T1000 (cell line): ENCODE data around the gene IRF5.

ENCODE experiments used
- DNase-seq: peaks from one replicate; lab custom pipeline; 2025; ENCODE audit warnings: mixed read lengths; lab: John Stamatoyannopoulos, UW

Gene IRF5

DNA sequence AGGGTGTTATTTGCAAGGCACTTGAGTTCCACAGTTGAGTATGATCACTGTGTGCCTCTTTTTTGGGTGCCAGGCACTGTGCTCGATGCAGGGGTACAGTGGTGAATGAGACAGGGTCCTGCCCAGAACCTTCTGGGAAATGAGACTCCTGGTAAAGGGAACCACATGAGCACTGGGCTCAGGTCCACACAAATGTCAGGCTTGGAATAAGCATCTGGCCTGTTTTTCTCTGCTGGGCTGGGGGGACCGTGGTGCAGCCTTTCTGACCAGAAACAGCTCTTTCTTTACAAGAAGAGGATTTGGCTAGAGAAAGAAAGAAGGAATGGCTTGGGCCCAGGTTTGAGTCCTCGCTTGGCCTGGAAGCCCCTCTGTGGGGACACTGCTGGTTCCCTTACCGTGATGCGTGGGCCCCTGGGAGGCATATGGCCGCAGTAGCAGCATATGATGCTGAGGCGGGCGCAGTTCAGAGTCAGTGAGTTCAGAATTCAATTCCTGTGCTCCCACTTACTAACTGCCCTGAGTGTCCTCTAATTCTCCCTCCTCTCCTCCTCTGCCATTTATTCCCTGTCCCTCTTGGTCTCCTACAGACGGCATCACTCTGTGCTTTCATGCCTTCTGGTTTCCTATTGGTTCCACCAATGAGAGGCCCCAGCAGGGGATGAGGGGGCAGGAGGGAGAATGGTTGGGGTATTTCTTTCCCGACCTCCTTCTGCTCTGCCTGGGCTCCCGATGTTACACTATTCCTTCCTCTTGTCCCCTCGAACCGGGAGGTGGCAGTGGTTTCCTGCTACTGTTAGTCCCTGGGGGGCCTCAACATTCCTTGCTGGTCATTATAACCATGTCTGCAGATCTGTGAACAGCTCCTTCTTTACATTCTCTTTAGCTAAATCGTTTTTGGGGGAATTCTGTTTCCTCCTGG is 17.6 kb upstream of the IRF5 start:
- DNase-seq: no peak

- DNase-seq: no peak
Observed at GRCh38 chr7:128920913-128921582, 16.7 kb upstream of the IRF5 start.

- DNase-seq: no peak
Observed at GRCh38 chr7:128921866-128922440, 15.8 kb upstream of the IRF5 start.

DNA sequence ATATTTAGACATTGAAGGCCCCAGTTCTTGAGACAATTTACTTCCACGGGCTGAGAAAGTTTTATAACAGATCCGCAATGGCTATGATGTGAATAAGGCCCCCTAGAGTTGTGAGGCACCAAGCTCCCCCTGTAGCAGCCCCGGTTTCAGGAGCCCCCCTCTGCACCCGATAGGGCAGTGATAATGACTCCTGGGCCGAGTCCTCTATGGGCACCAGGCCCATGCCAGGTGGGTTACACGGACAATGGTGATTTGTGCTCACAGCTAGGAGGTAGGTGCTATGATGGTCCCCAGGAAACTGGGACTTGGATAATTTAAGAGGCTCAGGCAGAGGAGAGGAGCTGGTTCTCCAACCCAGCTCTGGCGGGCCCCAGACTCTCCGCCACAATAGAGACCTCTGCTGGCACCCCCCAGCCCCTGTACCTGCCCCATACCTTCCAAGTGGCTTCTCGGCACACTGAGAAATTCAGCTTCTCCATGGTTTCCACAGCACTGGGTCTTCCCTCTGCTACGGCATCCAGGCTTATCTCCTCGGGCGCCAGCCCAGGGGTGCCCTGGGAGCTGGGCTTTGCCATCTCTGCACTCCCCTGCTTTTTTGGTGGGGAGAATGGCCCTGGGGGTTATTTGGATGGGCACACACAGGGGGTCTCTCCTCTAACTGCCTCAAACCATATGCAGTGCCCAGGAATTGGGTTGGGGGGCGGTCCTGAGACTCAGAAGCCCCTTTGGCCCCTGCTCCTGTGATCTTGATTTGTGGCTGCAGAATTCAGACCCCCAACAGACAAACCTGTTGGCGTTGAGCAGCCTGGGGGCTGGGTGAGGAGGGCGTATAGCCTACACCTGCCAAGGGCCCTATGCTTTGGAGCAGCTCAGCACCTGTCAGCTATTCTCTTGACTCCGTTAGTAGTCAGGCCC is 15.0 kb upstream of the IRF5 start:
- DNase-seq: no peak

GRCh38 chr7:128923411-128923800 is 14.3 kb upstream of the IRF5 start:
- no peak for DNase-seq

DNA sequence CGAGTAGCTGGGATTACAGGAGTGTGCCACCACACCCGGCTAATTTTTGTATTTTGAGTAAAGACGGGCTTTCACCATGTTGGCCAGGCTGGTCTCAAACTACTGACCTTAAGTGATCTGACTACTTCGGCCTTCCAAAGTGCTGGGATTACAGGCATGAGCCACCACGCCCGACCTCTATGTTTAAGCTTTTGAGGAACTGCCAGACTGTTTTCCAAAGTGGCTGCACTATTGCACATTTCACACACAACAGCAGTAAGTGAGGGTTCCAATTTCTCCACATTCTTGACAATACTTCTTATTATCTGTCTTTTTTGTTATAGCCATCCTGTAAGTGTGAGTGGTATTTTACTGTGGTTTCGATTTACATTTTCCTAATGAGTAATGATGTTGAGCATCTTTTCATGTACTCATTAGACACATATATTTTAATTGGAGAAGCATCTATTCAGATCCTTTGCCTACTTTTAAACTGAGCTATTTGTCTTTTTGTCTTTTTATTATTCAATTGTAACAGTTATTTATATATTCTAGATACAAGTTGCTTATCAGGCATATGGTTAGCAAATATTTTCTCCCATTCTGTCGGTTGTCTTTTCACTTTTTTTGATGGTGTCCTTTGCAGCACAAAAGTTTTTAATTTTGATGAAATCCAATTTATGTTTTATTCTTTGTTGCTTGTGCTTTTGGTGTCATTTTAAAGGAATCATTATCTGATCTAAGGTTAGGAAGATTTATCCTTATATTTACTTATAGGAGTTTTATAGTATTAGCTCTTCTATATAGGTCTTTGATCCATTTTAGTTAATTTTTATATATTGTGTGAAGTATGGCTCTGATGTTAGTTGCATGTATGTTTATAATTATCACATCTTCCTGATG is 12.8 kb upstream of the IRF5 start:
- DNase-seq: no peak

GRCh38 chr7:128928159-128928813 is 9.4 kb upstream of the IRF5 start:
- no peak for DNase-seq

GRCh38 chr7:128928882-128929788 is 8.6 kb upstream of the IRF5 start:
- DNase-seq: no peak

DNA sequence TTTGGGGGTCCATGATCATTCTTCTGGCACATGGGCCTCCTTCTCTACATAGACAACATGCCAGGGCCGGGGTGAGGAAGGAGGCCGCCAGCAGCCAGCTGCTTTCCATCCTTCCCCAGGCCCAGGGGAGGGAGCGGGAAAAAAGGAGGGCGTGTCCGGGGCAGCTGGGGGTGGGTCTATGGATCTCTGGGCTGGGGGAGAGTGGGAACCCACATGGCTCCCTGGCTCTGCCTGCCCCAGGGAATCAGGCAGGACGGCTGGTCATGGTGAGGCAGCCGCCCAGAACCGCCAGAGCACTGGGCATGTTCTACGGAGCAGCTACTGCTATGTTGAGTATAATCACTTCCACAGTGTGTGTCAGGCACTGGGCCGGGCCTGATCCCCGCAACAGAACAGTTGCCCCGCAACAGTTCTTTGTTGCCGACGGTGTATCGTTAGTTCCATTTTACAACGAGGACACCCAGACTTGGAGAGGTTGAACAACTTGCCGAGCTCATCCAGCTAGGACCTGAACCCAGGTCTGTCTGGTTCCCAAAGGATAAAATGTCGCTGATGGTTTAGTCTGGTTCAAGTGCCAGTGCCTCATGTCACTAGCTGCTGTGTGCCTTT is 6.4 kb upstream of the IRF5 start:
- no peak for DNase-seq

- no peak for DNase-seq
Observed at GRCh38 chr7:128931965-128932861, 5.5 kb upstream of the IRF5 start.

DNA sequence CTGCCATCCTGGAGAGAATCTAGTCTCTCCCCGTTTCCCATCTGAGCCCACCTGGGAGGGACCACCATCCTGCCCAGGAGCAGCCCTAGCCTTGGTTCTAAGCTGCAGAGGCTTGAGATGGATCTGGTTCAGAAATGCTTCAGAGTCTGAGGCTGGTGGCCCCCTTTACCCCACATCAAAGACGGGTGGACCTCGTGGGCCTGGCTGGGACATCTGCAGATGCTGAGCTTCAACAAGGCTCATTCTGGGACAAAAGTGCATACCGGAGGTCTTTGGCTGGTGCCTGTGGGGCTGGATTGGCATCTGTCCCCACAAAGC is 4.9 kb upstream of the IRF5 start:
- no peak for DNase-seq

DNA sequence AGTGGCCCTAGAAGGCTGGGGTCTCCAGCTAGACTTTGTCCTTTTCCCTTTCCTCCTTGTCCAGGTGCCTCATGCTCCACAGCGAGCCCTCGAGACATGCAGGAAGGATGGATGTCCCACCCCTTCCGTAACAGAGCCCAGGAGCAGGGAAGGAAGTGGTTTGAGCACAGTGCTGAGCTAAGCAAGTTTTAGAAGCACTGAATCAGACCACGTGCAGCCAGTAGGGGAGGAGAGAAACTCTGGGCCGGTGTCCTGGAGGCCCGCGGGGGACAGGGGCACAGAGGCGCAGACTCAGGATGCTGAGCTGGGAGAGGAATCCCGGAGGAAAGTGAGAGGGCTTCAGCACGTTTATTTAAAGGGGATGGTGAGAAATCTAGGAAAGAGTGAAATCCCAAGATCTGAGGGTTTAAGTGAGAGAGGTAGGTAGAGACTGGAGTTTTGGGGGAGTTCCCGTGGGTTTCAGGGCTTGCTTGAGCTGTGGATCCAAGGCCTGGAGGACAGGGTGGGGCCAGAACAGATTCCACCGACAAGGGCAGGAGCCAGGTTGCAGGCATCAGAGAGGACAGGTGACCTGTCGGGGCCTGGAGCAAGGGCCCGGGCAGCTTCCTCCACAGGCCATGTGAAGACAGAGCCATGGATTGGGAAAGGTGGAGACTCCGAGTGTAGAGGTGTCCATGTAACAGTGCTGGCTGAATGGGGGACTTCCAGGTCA is 4.4 kb upstream of the IRF5 start:
- DNase-seq: no peak

DNA sequence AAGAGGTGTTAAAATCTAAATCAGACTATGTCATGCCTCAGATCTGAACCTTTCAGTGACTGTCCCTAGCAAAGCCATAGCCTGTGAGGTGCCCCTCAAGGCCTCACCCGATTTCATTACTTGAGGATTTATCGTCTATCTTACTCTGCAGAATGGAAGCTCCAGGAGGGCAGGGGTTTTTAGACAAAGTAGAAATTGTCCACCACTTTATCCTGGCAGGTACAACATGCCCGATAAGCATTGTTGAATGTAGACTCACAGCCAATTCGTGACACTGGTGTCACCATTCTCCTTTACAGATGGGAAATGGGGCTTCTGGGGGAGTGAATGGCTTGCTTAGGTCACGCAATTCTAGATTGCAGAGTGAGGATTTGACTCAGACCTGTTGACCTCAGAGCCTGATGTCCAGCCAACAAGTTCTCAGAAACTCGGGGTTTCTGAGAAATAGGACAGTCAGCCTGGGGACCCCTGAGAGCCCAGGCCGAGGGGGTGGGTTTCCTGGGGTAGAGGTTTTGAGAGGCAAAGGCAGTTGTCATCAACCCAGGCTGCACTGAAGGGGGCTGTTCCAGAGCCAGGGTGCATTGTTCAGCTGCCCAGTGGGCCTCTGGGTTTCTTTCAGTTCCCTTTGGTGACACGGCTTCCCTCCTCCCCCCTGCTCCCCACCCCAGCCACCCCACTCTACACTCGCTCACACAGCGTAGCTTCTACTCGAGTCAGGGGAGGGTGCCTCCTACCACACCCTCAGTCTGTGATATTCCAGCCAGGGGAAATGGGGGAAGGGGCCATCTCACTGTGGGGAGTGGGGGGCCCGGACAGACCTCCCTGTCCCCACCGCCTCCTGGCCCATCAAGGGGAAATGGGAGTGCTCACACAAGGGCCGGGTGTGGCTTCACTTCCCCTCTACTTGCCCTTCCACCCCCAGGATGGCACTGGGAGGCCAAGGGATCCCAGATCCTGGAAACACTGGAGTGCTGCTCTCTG is 3.1 kb upstream of the IRF5 start:
- no peak for DNase-seq

DNA sequence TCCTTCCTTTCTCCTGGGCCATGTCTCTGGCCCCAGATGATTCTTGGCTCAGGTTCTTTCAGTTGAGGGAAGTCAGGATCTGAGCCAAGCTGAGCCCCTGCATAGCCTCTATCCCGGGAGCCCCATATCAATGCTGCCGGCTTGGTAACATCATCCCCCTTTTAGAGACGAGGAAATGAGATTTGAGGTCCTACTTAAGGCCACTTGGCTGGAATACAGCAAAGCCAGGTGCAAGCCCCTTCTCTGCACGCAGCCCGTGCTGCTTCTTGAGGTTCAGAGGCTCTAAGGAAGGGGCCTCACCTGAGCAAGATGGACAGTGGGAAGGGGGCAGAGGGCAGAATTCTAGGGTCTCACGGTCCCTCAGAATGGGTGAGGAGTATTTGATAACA is 2.4 kb upstream of the IRF5 start:
- no peak for DNase-seq

GRCh38 chr7:128936798-128937197 is 929 bp upstream of the IRF5 start:
- no peak for DNase-seq

- no peak for DNase-seq
Observed at GRCh38 chr7:128937271-128937646, 468 bp upstream of the IRF5 start.
